AG04449 (cell line): Measurements from ENCODE around the gene NCKAP5L.

Experiments
- CTCF ChIA-PET: fragments of 350-600 bp; formaldehyde crosslinking; extraction: SDS; loops from one replicate; lab custom pipeline; 2021; ENCODE audit warnings: antibody characterized with exemption; lab: Yijun Ruan, JAX
- POLR2A ChIA-PET: fragments of 400-600, 350-600 bp; formaldehyde crosslinking; extraction: SDS; loops from one replicate; lab custom pipeline; 2020; ENCODE audit warnings: antibody characterized with exemption, inconsistent platforms; lab: Yijun Ruan, JAX
- DNase-seq: peaks from one replicate; pipeline ENCODE4 v3.0.0-alpha.2; 2010; ENCODE audit warnings: low read depth, low spot score
- H3K4me3 ChIP-seq: 2 replicates; pipeline ENCODE4 v1.5.1; 2011; ENCODE audit warnings: low read depth, mild to moderate bottlenecking, control low read depth, low read length
- CTCF ChIP-seq: IDR thresholded peaks from one replicate; pipeline ENCODE4 v1.5.1; 2011; ENCODE audit warnings: mild to moderate bottlenecking, moderate library complexity, low read length, control low read depth, inconsistent platforms; ENCODE audit not compliant: insufficient read depth; ENCODE audit errors: missing control alignments

Gene NCKAP5L

GRCh38 chr12:49854976-49855375 lies 26.8 kb upstream of the NCKAP5L start:
- CTCF ChIA-PET, result interaction anchor here (1.0 to 5.8 kb wide), 2 partner anchors 12 to 91 kb away, joined by 3 to 47 read pairs; no protein-coding TSS in a partner anchor
- POLR2A ChIA-PET, result no interaction called here
- TF ChIP-seq CTCF, result no peak
- H3K4me3 ChIP-seq, result no peak overlapping the region
- no peak for DNase-seq

- TF ChIP-seq CTCF, result no peak
- H3K4me3 ChIP-seq, result no peak overlapping the region
- no peak for DNase-seq
- POLR2A ChIA-PET, result no interaction called here
- CTCF ChIA-PET, result interaction anchor here (0.7 to 5.8 kb wide), 2 partner anchors 14 to 101 kb away, joined by 3 to 47 read pairs; no protein-coding TSS in a partner anchor
Observed at GRCh38 chr12:49853671-49854070, 25.5 kb upstream of the NCKAP5L start.

- no peak for DNase-seq
- CTCF ChIA-PET, result interaction anchor here (1.5 to 2.5 kb wide), 4 partner anchors 8 to 69 kb away, joined by 4 to 17 read pairs (median 8); no protein-coding TSS in a partner anchor
- no peak for TF ChIP-seq CTCF
- POLR2A ChIA-PET, result no interaction called here
- no peak overlapping the region for H3K4me3 ChIP-seq
Observed at GRCh38 chr12:49847161-49847560, 18.9 kb upstream of the NCKAP5L start.

- ChIA-PET POLR2A (no interaction called here), CTCF (interaction anchor here (1.1 to 8.6 kb wide), 4 partner anchors 20 to 84 kb away, joined by 4 to 78 read pairs (median 14); no protein-coding TSS in a partner anchor)
- TF ChIP-seq CTCF, result no peak
- no peak overlapping the region for H3K4me3 ChIP-seq
- DNase-seq, result no peak
Observed at GRCh38 chr12:49846032-49846431, 17.8 kb upstream of the NCKAP5L start.

DNA sequence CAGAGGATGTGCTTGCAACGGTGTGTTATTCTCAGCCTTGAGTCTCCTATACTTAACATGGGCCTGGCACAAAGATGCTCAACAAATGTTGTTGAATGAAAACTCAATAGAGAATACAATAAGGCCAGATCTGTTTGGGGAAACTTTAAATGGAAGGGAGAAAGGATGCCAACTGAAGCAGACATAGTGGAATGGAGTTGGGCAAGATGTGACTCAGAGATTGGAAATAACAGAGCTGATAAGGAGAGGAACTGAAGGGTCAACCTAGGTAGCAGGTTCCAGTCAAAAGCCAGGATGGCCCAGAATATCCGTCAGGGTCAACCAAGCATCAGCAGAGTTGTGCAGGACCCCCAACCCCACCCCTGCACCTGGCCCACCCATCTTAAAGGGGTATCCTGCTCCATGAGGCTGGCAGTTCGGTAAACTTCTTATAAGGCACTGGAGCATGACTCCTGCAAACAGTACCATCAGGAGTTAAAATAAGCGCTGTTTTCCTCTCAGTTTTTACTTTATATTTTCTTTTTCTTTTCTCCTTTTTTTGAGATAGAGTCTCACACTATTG lies 15.7 kb upstream of the NCKAP5L start:
- DNase-seq, result no peak
- no peak for TF ChIP-seq CTCF
- POLR2A ChIA-PET, result interaction anchor here (2.1 kb wide), 1 partner anchor 17 kb away, joined by 25 read pairs; the partner anchor contains the start of gene NCKAP5L
- CTCF ChIA-PET, result interaction anchor here (1.1 to 8.6 kb wide), 4 partner anchors 23 to 123 kb away, joined by 5 to 78 read pairs (median 6); no protein-coding TSS in a partner anchor
- no peak overlapping the region for H3K4me3 ChIP-seq

DNA sequence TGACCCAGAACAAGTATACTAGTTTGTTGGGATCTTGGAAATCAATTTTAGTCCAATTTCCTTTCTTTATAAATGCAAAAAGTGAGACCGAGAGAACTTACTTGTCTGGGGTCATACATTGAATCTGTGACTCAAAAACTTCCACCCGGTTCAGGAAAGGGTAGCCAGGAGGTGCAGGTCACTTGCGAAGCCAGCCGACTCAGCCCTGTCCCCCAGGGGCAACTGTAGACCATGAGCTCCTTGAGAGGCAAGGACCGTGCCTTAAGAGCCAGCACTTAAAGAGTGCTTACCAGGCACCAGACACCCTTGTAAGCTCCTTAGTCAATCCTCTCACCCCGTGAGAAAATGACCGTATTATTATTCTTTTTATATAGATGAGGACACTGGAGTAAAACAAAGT lies 15.2 kb upstream of the NCKAP5L start:
- H3K4me3 ChIP-seq, result peak overlapping the region; percentile 86
- no peak for DNase-seq
- TF ChIP-seq CTCF, result no peak
- ChIA-PET CTCF (interaction anchor here (0.6 to 8.6 kb wide), 6 partner anchors 20 to 123 kb away, joined by 3 to 78 read pairs (median 6); no protein-coding TSS in a partner anchor), POLR2A (interaction anchor here (0.6 to 2.1 kb wide), 4 partner anchors 16 to 102 kb away, joined by 3 to 25 read pairs (median 3); partner anchors contain the start of genes NCKAP5L and TMBIM6)
